ENCODE data around the gene BAHCC1.
"Not testable (repeated sequence)": the region's sequence is repeated elsewhere in the genome, so short reads cannot be mapped to it uniquely, and the experiment has no call there.

Gene BAHCC1

GRCh38 chr17:81394921-81395599 is at the start of gene BAHCC1:
BAHCC1 (plus strand) TSS chr17:81395457; CDS start chr17:81399740, 4,283 bp downstream.
- no peaks in the 10 kb centered on the region for H3K36me3 Mint-ChIP-seq (ENCODE audit: low read depth)
- H3K4me1 Mint-ChIP-seq (ENCODE audit: low read depth) = peaks cover 33% of the 10 kb centered on the region
- DNase-seq = peak; percentile 89
- peak within 1 kb of the TSS; percentile 63 for H3K4me3 Mint-ChIP-seq
- H3K27ac Mint-ChIP-seq = peak within 1 kb of the TSS; percentile 88
- peaks cover 68% of the 10 kb centered on the region for H3K27me3 Mint-ChIP-seq
- no peaks in the 10 kb centered on the region for H3K9me3 Mint-ChIP-seq

GRCh38 chr17:81346090-81346907 is 49.0 kb upstream of the BAHCC1 start:
- Mint-ChIP-seq H3K4me1 (ENCODE audit: low read depth) (peaks cover 25% of the 10 kb centered on the region), H3K27me3 (peaks cover 60% of the 10 kb centered on the region), H3K36me3 (ENCODE audit: low read depth) (no peaks in the 10 kb centered on the region), H3K9me3 (no peaks in the 10 kb centered on the region), H3K27ac (no peak overlapping the region), H3K4me3 (peak overlapping the region; percentile 44)
- DNase-seq = peak; percentile 97

- H3K4me1 Mint-ChIP-seq (ENCODE audit: low read depth) = peaks cover 25% of the 10 kb centered on the region
- no peak overlapping the region for H3K4me3 Mint-ChIP-seq
- H3K27me3 Mint-ChIP-seq = peaks cover 61% of the 10 kb centered on the region
- H3K27ac Mint-ChIP-seq = no peak overlapping the region
- H3K9me3 Mint-ChIP-seq = no peaks in the 10 kb centered on the region
- no peak for DNase-seq
- no peaks in the 10 kb centered on the region for H3K36me3 Mint-ChIP-seq (ENCODE audit: low read depth)
These were observed 48.3 kb upstream of the BAHCC1 start for GRCh38 chr17:81346908-81347349.

GRCh38 chr17:81347437-81347836 is 47.8 kb upstream of the BAHCC1 start:
- H3K4me3 Mint-ChIP-seq = no peak overlapping the region
- no peak for DNase-seq
- H3K9me3 Mint-ChIP-seq = no peaks in the 10 kb centered on the region
- H3K4me1 Mint-ChIP-seq (ENCODE audit: low read depth) = peaks cover 22% of the 10 kb centered on the region
- no peak overlapping the region for H3K27ac Mint-ChIP-seq
- H3K36me3 Mint-ChIP-seq (ENCODE audit: low read depth) = no peaks in the 10 kb centered on the region
- peaks cover 56% of the 10 kb centered on the region for H3K27me3 Mint-ChIP-seq

- H3K27me3 Mint-ChIP-seq = peaks cover 49% of the 10 kb centered on the region
- H3K4me1 Mint-ChIP-seq (ENCODE audit: low read depth) = peaks cover 18% of the 10 kb centered on the region
- H3K9me3 Mint-ChIP-seq = no peaks in the 10 kb centered on the region
- no peak for DNase-seq
- no peaks in the 10 kb centered on the region for H3K36me3 Mint-ChIP-seq (ENCODE audit: low read depth)
- H3K27ac Mint-ChIP-seq = no peak overlapping the region
- H3K4me3 Mint-ChIP-seq = no peak overlapping the region
These were observed 46.9 kb upstream of the BAHCC1 start for GRCh38 chr17:81348097-81349055.

- no peak for DNase-seq
- no peak overlapping the region for H3K27ac Mint-ChIP-seq
- H3K36me3 Mint-ChIP-seq (ENCODE audit: low read depth) = no peaks in the 10 kb centered on the region
These were observed 45.6 kb upstream of the BAHCC1 start for GRCh38 chr17:81349397-81350319.

GRCh38 chr17:81350320-81350890 is 44.9 kb upstream of the BAHCC1 start:
- Mint-ChIP-seq H3K4me1 (ENCODE audit: low read depth) (no peaks in the 10 kb centered on the region), H3K27me3 (peaks cover 35% of the 10 kb centered on the region), H3K9me3 (no peaks in the 10 kb centered on the region)

More at GRCh38 chr17:81349397-81350319, 45.6 kb upstream of the BAHCC1 start:
- Mint-ChIP-seq H3K4me1 (ENCODE audit: low read depth) (peaks cover 5% of the 10 kb centered on the region), H3K9me3 (no peaks in the 10 kb centered on the region), H3K4me3 (no peak overlapping the region), H3K27me3 (peaks cover 36% of the 10 kb centered on the region)

GRCh38 chr17:81351329-81352052 is 43.8 kb upstream of the BAHCC1 start:
- H3K4me1 Mint-ChIP-seq (ENCODE audit: low read depth); H3K27ac Mint-ChIP-seq; H3K36me3 Mint-ChIP-seq (ENCODE audit: low read depth); DNase-seq; H3K4me3 Mint-ChIP-seq; H3K9me3 Mint-ChIP-seq: not testable (repeated sequence)
- peaks cover 35% of the 10 kb centered on the region for H3K27me3 Mint-ChIP-seq

More at GRCh38 chr17:81350320-81350890, 44.9 kb upstream of the BAHCC1 start:
- no peak for DNase-seq
- H3K4me3 Mint-ChIP-seq = no peak overlapping the region
- H3K36me3 Mint-ChIP-seq (ENCODE audit: low read depth) = no peaks in the 10 kb centered on the region
- H3K27ac Mint-ChIP-seq = no peak overlapping the region

GRCh38 chr17:81352056-81352455 is 43.2 kb upstream of the BAHCC1 start:
- DNase-seq; H3K4me1 Mint-ChIP-seq (ENCODE audit: low read depth); H3K36me3 Mint-ChIP-seq (ENCODE audit: low read depth); H3K4me3 Mint-ChIP-seq; H3K9me3 Mint-ChIP-seq; H3K27ac Mint-ChIP-seq: not testable (repeated sequence)
- peaks cover 34% of the 10 kb centered on the region for H3K27me3 Mint-ChIP-seq

GRCh38 chr17:81354252-81354953 is 40.9 kb upstream of the BAHCC1 start:
- H3K27ac Mint-ChIP-seq = no peak overlapping the region
- no peak overlapping the region for H3K4me3 Mint-ChIP-seq
- H3K36me3 Mint-ChIP-seq (ENCODE audit: low read depth) = no peaks in the 10 kb centered on the region
- no peaks in the 10 kb centered on the region for H3K9me3 Mint-ChIP-seq
- H3K4me1 Mint-ChIP-seq (ENCODE audit: low read depth) = no peaks in the 10 kb centered on the region
- no peak for DNase-seq
- peaks cover 23% of the 10 kb centered on the region for H3K27me3 Mint-ChIP-seq

- peaks cover 23% of the 10 kb centered on the region for H3K27me3 Mint-ChIP-seq
- H3K27ac Mint-ChIP-seq = no peak overlapping the region
- H3K9me3 Mint-ChIP-seq = no peaks in the 10 kb centered on the region
These were observed 40.3 kb upstream of the BAHCC1 start for GRCh38 chr17:81354954-81355347.

GRCh38 chr17:81359218-81359617 is 36.0 kb upstream of the BAHCC1 start:
- H3K9me3 Mint-ChIP-seq = no peaks in the 10 kb centered on the region
- no peaks in the 10 kb centered on the region for H3K4me1 Mint-ChIP-seq (ENCODE audit: low read depth)
- H3K27ac Mint-ChIP-seq = no peak overlapping the region
- no peaks in the 10 kb centered on the region for H3K36me3 Mint-ChIP-seq (ENCODE audit: low read depth)
- DNase-seq = no peak
- H3K4me3 Mint-ChIP-seq = no peak overlapping the region
- peaks cover 47% of the 10 kb centered on the region for H3K27me3 Mint-ChIP-seq

More at GRCh38 chr17:81354954-81355347, 40.3 kb upstream of the BAHCC1 start:
- DNase-seq = no peak
- H3K4me1 Mint-ChIP-seq (ENCODE audit: low read depth) = no peaks in the 10 kb centered on the region
- no peaks in the 10 kb centered on the region for H3K36me3 Mint-ChIP-seq (ENCODE audit: low read depth)
- H3K4me3 Mint-ChIP-seq = no peak overlapping the region
